RWPE2 (cell line): ENCODE measurements around the gene KRTAP10-1.

Experiments
- ATAC-seq: fragments of 200-7000 bp; cut with Tn5 transposase; 3 replicates; pipeline ENCODE4 v1.9.1; 2021; ENCODE audit warnings: low read depth
- DNase-seq: peaks from one replicate; pipeline ENCODE4 v3.0.0-alpha.2; 2020; ENCODE audit warnings: low spot score
- H3K27ac ChIP-seq: fragments of 450-650 bp; 2 replicates; pipeline ENCODE4 v1.5.1; 2017; ENCODE audit warnings: mild to moderate bottlenecking; ENCODE audit not compliant: poor library complexity, severe bottlenecking
- H3K27me3 ChIP-seq: fragments of 250-450 bp; sonication (Bioruptor Pico); 2 replicates; pipeline ENCODE4 v1.5.1; 2021; ENCODE audit warnings: mild to moderate bottlenecking, moderate library complexity; ENCODE audit not compliant: insufficient read depth, poor library complexity, severe bottlenecking
- H3K36me3 ChIP-seq: fragments of 250-450 bp; sonication (Bioruptor Pico); 2 replicates; pipeline ENCODE4 v1.5.1; 2020; ENCODE audit warnings: low read depth, mild to moderate bottlenecking, moderate library complexity
- H3K4me1 ChIP-seq: fragments of 250-450 bp; sonication (Bioruptor Pico); 2 replicates; pipeline ENCODE4 v1.5.1; 2021; ENCODE audit warnings: mild to moderate bottlenecking, moderate library complexity; ENCODE audit not compliant: insufficient read depth, poor library complexity, severe bottlenecking
- H3K4me3 ChIP-seq: fragments of 250-450 bp; sonication (Bioruptor Pico); 2 replicates; pipeline ENCODE4 v1.5.1; 2021; ENCODE audit warnings: mild to moderate bottlenecking, moderate library complexity; ENCODE audit not compliant: severe bottlenecking
- H3K9me3 ChIP-seq: fragments of 250-450 bp; sonication (Bioruptor Pico); 2 replicates; pipeline ENCODE4 v1.5.1; 2021; ENCODE audit warnings: mild to moderate bottlenecking, moderate library complexity; ENCODE audit not compliant: severe bottlenecking
- CTCF ChIP-seq: fragments of 450-650 bp; IDR thresholded peaks from one replicate; pipeline ENCODE4 v1.5.1; 2017; ENCODE audit warnings: mild to moderate bottlenecking, moderate library complexity; ENCODE audit not compliant: poor library complexity, severe bottlenecking

KRTAP10-1 gene

GRCh38 chr21:44556879-44557278 is 16.9 kb upstream of the KRTAP10-1 start:
- no peak for DNase-seq
- no peak for ATAC-seq
- Histone ChIP-seq H3K27me3 (peaks cover 20% of the 10 kb centered on the region), H3K4me1 (no peaks in the 10 kb centered on the region), H3K36me3 (no peaks in the 10 kb centered on the region), H3K9me3 (no peaks in the 10 kb centered on the region), H3K27ac (no peak overlapping the region), H3K4me3 (no peak overlapping the region)
- no peak for TF ChIP-seq CTCF

- no peaks in the 10 kb centered on the region for H3K9me3 ChIP-seq
- no peaks in the 10 kb centered on the region for H3K4me1 ChIP-seq
- TF ChIP-seq CTCF: no peak
- H3K27me3 ChIP-seq: peaks cover 18% of the 10 kb centered on the region
- H3K27ac ChIP-seq: no peak overlapping the region
- ATAC-seq (no peak), DNase-seq (no peak)
- H3K4me3 ChIP-seq: no peak overlapping the region
- H3K36me3 ChIP-seq: no peaks in the 10 kb centered on the region
Observed at GRCh38 chr21:44555200-44555875, 15.3 kb upstream of the KRTAP10-1 start.

GRCh38 chr21:44552681-44553080 is 12.7 kb upstream of the KRTAP10-1 start:
- H3K36me3 ChIP-seq: no peaks in the 10 kb centered on the region
- peaks cover 14% of the 10 kb centered on the region for H3K27me3 ChIP-seq
- DNase-seq (no peak), ATAC-seq (no peak)
- H3K27ac ChIP-seq: no peak overlapping the region
- no peak for TF ChIP-seq CTCF
- H3K4me1 ChIP-seq: peaks cover 10% of the 10 kb centered on the region
- no peak overlapping the region for H3K4me3 ChIP-seq
- H3K9me3 ChIP-seq: no peaks in the 10 kb centered on the region

- no peak overlapping the region for H3K4me3 ChIP-seq
- H3K9me3 ChIP-seq: no peaks in the 10 kb centered on the region
- ATAC-seq: no peak
- no peak overlapping the region for H3K27ac ChIP-seq
- DNase-seq: no peak
- H3K36me3 ChIP-seq: no peaks in the 10 kb centered on the region
- H3K27me3 ChIP-seq: peaks cover 9% of the 10 kb centered on the region
- TF ChIP-seq CTCF: no peak
- peaks cover 10% of the 10 kb centered on the region for H3K4me1 ChIP-seq
Observed at GRCh38 chr21:44552136-44552535, 12.1 kb upstream of the KRTAP10-1 start.

GRCh38 chr21:44551340-44551961 is 11.5 kb upstream of the KRTAP10-1 start, which contains the start of gene KRTAP10-2:
Gene KRTAP10-2 (minus strand): TSS chr21:44551505. CDS start chr21:44551458, 47 bp downstream.
- Histone ChIP-seq H3K4me3 (no peak within 1 kb of the TSS), H3K4me1 (peaks cover 10% of the 10 kb centered on the region), H3K9me3 (no peaks in the 10 kb centered on the region), H3K36me3 (no peaks in the 10 kb centered on the region), H3K27me3 (peaks cover 6% of the 10 kb centered on the region), H3K27ac (no peak within 1 kb of the TSS)
- DNase-seq (no peak), ATAC-seq (no peak)
- TF ChIP-seq CTCF: no peak
